HUES64 (cell line): ENCODE data around the gene ZNF853.

Source experiments
- H3K27ac ChIP-seq: 2 replicates; pipeline ENCODE4 v1.7.0; 2013; ENCODE audit warnings: low read depth, low read length, inconsistent platforms
- H3K27me3 ChIP-seq: 2 replicates; pipeline ENCODE4 v1.6.1; 2013; ENCODE audit warnings: mild to moderate bottlenecking, low read length; ENCODE audit not compliant: insufficient read depth
- H3K36me3 ChIP-seq: 2 replicates; pipeline ENCODE4 v1.6.1; 2013; ENCODE audit warnings: mild to moderate bottlenecking, low read length; ENCODE audit not compliant: insufficient read depth
- H3K4me1 ChIP-seq: 2 replicates; pipeline ENCODE4 v1.6.1; 2013; ENCODE audit warnings: mild to moderate bottlenecking, low read length, moderate library complexity; ENCODE audit not compliant: insufficient read depth
- H3K4me3 ChIP-seq: 2 replicates; pipeline ENCODE4 v1.5.1; 2013; ENCODE audit warnings: mild to moderate bottlenecking, low read length, moderate library complexity
- H3K9ac ChIP-seq: 2 replicates; pipeline ENCODE4 v1.6.1; 2013; ENCODE audit warnings: mild to moderate bottlenecking, low read depth, low read length
- H3K9me3 ChIP-seq: 2 replicates; pipeline ENCODE4 v1.6.1; 2013; ENCODE audit warnings: low read depth, low read length; ENCODE audit not compliant: insufficient read depth
- WGBS: fragments of 150-250, 120-280 bp; methylation state at CpG from one replicate; pipeline ENCODE4 v1.1.7; 2013; ENCODE audit warnings: missing lambda C conversion rate; 5-methylcytosine and 5-hydroxymethylcytosine counted together

The ZNF853 gene

GRCh38 chr7:6639627-6640026 is 24.2 kb downstream of the ZNF853 start:
- Histone ChIP-seq H3K9me3 (no peaks in the 10 kb centered on the region), H3K4me3 (no peak overlapping the region), H3K27ac (no peak overlapping the region), H3K9ac (no peak overlapping the region), H3K4me1 (no peaks in the 10 kb centered on the region), H3K27me3 (peaks cover 2% of the 10 kb centered on the region), H3K36me3 (peaks cover 22% of the 10 kb centered on the region)
- WGBS = 94% methylated on average over 11 of the region's 11 CpGs

- no peaks in the 10 kb centered on the region for H3K9me3 ChIP-seq
- peaks cover 2% of the 10 kb centered on the region for H3K27me3 ChIP-seq
- H3K27ac ChIP-seq = no peak overlapping the region
- H3K4me3 ChIP-seq = no peak overlapping the region
- peaks cover 28% of the 10 kb centered on the region for H3K36me3 ChIP-seq
- 66% methylated on average over 11 of the region's 11 CpGs for WGBS
- no peaks in the 10 kb centered on the region for H3K4me1 ChIP-seq
- H3K9ac ChIP-seq = no peak overlapping the region
Observed at GRCh38 chr7:6640246-6640721, 24.9 kb downstream of the ZNF853 start.

- peaks cover 28% of the 10 kb centered on the region for H3K36me3 ChIP-seq
- H3K27ac ChIP-seq = no peak overlapping the region
- H3K4me3 ChIP-seq = no peak overlapping the region
- no peaks in the 10 kb centered on the region for H3K4me1 ChIP-seq
- no peak overlapping the region for H3K9ac ChIP-seq
- 93% methylated on average over 15 of the region's 15 CpGs for WGBS
- peaks cover under 1% of the 10 kb centered on the region for H3K27me3 ChIP-seq
- no peaks in the 10 kb centered on the region for H3K9me3 ChIP-seq
Observed at GRCh38 chr7:6641305-6642035, 26.1 kb downstream of the ZNF853 start.

GRCh38 chr7:6642239-6642839 is 26.9 kb downstream of the ZNF853 start:
- Histone ChIP-seq H3K9me3 (no peaks in the 10 kb centered on the region), H3K9ac (no peak overlapping the region), H3K27ac (no peak overlapping the region), H3K27me3 (no peaks in the 10 kb centered on the region), H3K4me1 (no peaks in the 10 kb centered on the region), H3K36me3 (peaks cover 28% of the 10 kb centered on the region), H3K4me3 (no peak overlapping the region)
- WGBS = 93% methylated on average over 24 of the region's 24 CpGs

GRCh38 chr7:6642861-6643640 is 27.6 kb downstream of the ZNF853 start:
- Histone ChIP-seq H3K27me3 (no peaks in the 10 kb centered on the region), H3K4me3 (no peak overlapping the region), H3K27ac (no peak overlapping the region), H3K4me1 (no peaks in the 10 kb centered on the region), H3K9me3 (no peaks in the 10 kb centered on the region), H3K36me3 (peaks cover 28% of the 10 kb centered on the region), H3K9ac (no peak overlapping the region)
- 95% methylated on average over 22 of the region's 22 CpGs for WGBS

- Histone ChIP-seq H3K9me3 (no peaks in the 10 kb centered on the region), H3K4me3 (no peak overlapping the region), H3K27ac (no peak overlapping the region), H3K4me1 (no peaks in the 10 kb centered on the region), H3K27me3 (no peaks in the 10 kb centered on the region), H3K36me3 (peaks cover 28% of the 10 kb centered on the region), H3K9ac (no peak overlapping the region)
- WGBS = 96% methylated on average over 21 of the region's 21 CpGs
Observed at GRCh38 chr7:6643915-6644625, 28.7 kb downstream of the ZNF853 start.

GRCh38 chr7:6644728-6645127 is 29.3 kb downstream of the ZNF853 start:
- Histone ChIP-seq H3K27ac (no peak overlapping the region), H3K9me3 (no peaks in the 10 kb centered on the region), H3K9ac (no peak overlapping the region), H3K36me3 (peaks cover 24% of the 10 kb centered on the region), H3K4me3 (no peak overlapping the region), H3K4me1 (no peaks in the 10 kb centered on the region), H3K27me3 (no peaks in the 10 kb centered on the region)
- WGBS = 96% methylated on average over 10 of the region's 10 CpGs

GRCh38 chr7:6646465-6646864 is 31.1 kb downstream of the ZNF853 start:
- WGBS = 91% methylated on average over 8 of the region's 8 CpGs
- Histone ChIP-seq H3K4me1 (no peaks in the 10 kb centered on the region), H3K9me3 (no peaks in the 10 kb centered on the region), H3K4me3 (no peak overlapping the region), H3K36me3 (peaks cover 24% of the 10 kb centered on the region), H3K27ac (no peak overlapping the region), H3K9ac (no peak overlapping the region), H3K27me3 (no peaks in the 10 kb centered on the region)

- Histone ChIP-seq H3K4me3 (no peak overlapping the region), H3K36me3 (peaks cover 26% of the 10 kb centered on the region)
- 94% methylated on average over 8 of the region's 8 CpGs for WGBS
Observed at GRCh38 chr7:6647080-6647479, 31.7 kb downstream of the ZNF853 start.

GRCh38 chr7:6647541-6647940 is 32.1 kb downstream of the ZNF853 start:
- Histone ChIP-seq H3K36me3 (peaks cover 30% of the 10 kb centered on the region), H3K9me3 (no peaks in the 10 kb centered on the region), H3K27me3 (no peaks in the 10 kb centered on the region), H3K27ac (no peak overlapping the region), H3K4me1 (no peaks in the 10 kb centered on the region), H3K9ac (no peak overlapping the region), H3K4me3 (no peak overlapping the region)
- WGBS = 94% methylated on average over 14 of the region's 14 CpGs

More at GRCh38 chr7:6647080-6647479, 31.7 kb downstream of the ZNF853 start:
- no peaks in the 10 kb centered on the region for H3K9me3 ChIP-seq
- H3K9ac ChIP-seq = no peak overlapping the region
- no peaks in the 10 kb centered on the region for H3K27me3 ChIP-seq
- H3K4me1 ChIP-seq = no peaks in the 10 kb centered on the region
- H3K27ac ChIP-seq = no peak overlapping the region
